Measurements from ENCODE around the gene LMNTD2. TPM values are rescaled to one million over a fixed set of nuclear protein-coding genes. Genes with fewer than 3 reads are reported as not detected.

Gene LMNTD2
- total and polyA plus RNA-seq, 4 donors = 1.4 to 1.9 (median 1.8) TPM

- ATAC-seq (ENCODE audit: low FRiP score) (no peak), DNase-seq (no peak)
- H3K4me1 ChIP-seq (ENCODE audit: control insufficient read depth in 1 of 2, insufficient read depth in 2 of 2, low read length in 2 of 2) = no peaks in the 10 kb centered on the region
- H3K4me3 ChIP-seq (ENCODE audit: low read length in 2 of 2) = no peak overlapping the region
- intact Hi-C loops (cut with DNase I) = loop anchor here in 1 of 2 donors (5.0 kb wide), 1 partner anchor 32 kb away; no protein-coding TSS in a partner anchor
- H3K9me3 ChIP-seq (ENCODE audit: control insufficient read depth, low read length) = no peaks in the 10 kb centered on the region
- H3K27ac ChIP-seq (ENCODE audit: low read depth in 1 of 2, low read length in 2 of 2) = no peak overlapping the region
- H3K36me3 ChIP-seq (ENCODE audit: control insufficient read depth in 1 of 2, insufficient read depth in 2 of 2, low read length in 1 of 2) = no peaks in the 10 kb centered on the region
- H3K27me3 ChIP-seq (ENCODE audit: control insufficient read depth in 1 of 2, insufficient read depth in 2 of 2, low read length in 1 of 2) = no peaks in the 10 kb centered on the region
- WGBS, 2 donors = 81 to 84% methylated on average over 20 of the region's 20 CpGs
Measured at GRCh38 chr11:579830-580601, 19.5 kb upstream of the LMNTD2 start.

DNA sequence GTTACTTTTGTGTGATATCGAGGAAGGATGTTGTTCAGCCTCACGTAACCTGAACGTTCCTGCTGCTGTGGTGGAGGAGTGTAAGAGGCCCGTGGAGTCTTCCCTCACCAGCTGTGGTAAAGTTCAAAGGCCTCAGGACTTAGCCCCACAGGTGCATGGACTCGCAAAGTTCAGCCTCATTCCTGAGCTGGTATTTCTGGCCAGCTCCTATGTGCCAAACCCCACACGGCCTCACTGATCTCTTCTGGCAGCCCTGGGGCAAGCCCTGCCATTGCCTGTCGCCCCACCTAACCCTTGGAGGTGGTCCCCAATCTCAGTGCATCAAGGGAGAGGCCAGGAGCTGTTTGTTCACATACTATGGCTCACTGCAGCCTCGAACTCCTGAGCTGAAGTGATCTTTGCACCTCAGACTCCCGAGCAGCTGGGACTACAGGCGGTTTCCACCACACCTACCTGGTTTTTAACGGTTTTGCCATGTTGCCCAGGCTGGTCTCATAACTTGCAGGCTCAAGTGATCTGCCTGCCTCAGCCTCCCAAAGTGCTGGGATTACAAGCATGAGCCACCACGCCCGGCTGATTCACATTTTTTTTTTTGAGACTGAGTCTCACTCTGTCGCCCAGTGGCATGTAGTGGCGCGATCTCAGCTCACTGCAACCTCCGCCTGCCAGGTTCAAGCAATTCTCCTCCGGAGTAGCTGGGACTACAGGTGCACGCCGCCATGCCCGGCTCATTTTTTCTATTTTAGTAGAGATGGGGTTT, 17.9 kb upstream of the LMNTD2 start:
- DNase-seq = no peak
- H3K9me3 ChIP-seq (ENCODE audit: control insufficient read depth, low read length) = no peaks in the 10 kb centered on the region
- H3K36me3 ChIP-seq (ENCODE audit: control insufficient read depth in 1 of 2, insufficient read depth in 2 of 2, low read length in 1 of 2) = no peaks in the 10 kb centered on the region
- no peaks in the 10 kb centered on the region for H3K27me3 ChIP-seq (ENCODE audit: control insufficient read depth in 1 of 2, insufficient read depth in 2 of 2, low read length in 1 of 2)
- ATAC-seq (ENCODE audit: low FRiP score) = no peak
- 76 to 83% methylated on average over 21 of the region's 21 CpGs for WGBS, 2 donors
- no peak overlapping the region for H3K4me3 ChIP-seq (ENCODE audit: low read length in 2 of 2)
- H3K4me1 ChIP-seq (ENCODE audit: control insufficient read depth in 1 of 2, insufficient read depth in 2 of 2, low read length in 2 of 2) = no peaks in the 10 kb centered on the region
- intact Hi-C loops (cut with DNase I) = loop anchor here in 1 of 2 donors (5.0 kb wide), 1 partner anchor 34 kb away; no protein-coding TSS in a partner anchor
- H3K27ac ChIP-seq (ENCODE audit: low read depth in 1 of 2, low read length in 2 of 2) = no peak overlapping the region

DNA sequence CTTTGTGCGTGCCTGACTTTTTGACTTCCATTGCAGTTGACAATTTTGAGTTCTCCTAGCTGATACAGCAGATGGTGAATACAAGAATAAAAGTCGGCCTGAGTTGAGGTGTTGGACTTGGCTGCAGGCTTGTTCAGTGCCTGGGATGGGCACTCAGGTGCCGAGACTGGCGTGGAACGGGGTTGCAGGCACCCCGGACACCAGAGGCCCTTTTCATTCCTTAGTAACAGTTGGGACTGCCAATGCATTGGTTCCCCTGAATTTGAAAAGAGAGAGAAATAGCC, 17.0 kb upstream of the LMNTD2 start:
- WGBS, 2 donors = 67 to 70% methylated on average over 6 of the region's 6 CpGs
- Histone ChIP-seq H3K27ac (ENCODE audit: low read depth in 1 of 2, low read length in 2 of 2) (no peak overlapping the region), H3K4me3 (ENCODE audit: low read length in 2 of 2) (peak overlapping the region in 1 of 2 donors; percentile 69), H3K9me3 (ENCODE audit: control insufficient read depth, low read length) (no peaks in the 10 kb centered on the region), H3K36me3 (ENCODE audit: control insufficient read depth in 1 of 2, insufficient read depth in 2 of 2, low read length in 1 of 2) (no peaks in the 10 kb centered on the region), H3K4me1 (ENCODE audit: control insufficient read depth in 1 of 2, insufficient read depth in 2 of 2, low read length in 2 of 2) (no peaks in the 10 kb centered on the region), H3K27me3 (ENCODE audit: control insufficient read depth in 1 of 2, insufficient read depth in 2 of 2, low read length in 1 of 2) (no peaks in the 10 kb centered on the region)
- intact Hi-C loops (cut with DNase I) = loop anchor here in 1 of 2 donors (5.0 kb wide), 1 partner anchor 35 kb away; no protein-coding TSS in a partner anchor
- ATAC-seq (ENCODE audit: low FRiP score) = no peak
- DNase-seq = no peak

DNA sequence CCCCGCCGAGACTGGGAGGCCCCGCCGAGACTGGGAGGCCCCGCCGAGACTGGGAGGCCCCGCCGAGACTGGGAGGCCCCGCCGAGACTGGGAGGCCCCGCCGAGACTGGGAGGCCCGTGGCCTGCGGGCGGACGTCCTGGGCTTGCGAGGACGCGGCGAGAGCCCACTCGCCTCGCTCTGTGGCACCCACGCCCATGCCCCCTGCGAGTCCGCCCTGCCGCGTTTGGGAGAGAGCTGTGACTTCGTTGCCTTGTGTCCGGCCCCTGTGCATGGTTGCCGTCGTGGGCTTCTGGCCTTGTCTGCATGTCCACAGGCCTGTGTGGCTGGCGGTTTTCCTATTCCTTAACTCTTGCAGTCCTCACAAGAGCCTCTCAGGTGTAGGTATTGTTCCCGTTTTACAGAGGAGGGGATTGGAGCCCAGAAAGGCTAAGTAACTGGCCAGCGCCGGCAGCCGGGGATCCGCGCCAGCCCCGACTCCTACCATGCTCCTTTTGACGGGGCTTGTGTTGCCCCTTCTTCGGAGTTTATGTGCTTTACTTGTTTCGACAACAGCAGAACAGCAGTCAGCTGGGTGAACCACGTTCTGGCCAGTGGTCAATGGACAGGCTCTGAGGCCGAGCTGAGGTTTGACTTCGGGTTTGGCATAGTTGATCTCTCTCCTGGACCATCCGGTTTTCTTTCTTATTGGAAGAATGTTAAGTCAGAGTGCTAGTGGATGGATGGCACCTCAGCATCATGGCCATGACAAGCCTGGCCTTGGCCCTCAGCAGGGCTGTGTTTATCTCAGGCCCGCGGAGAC, 16.5 kb upstream of the LMNTD2 start:
- H3K9me3 ChIP-seq (ENCODE audit: control insufficient read depth, low read length) = no peaks in the 10 kb centered on the region
- H3K27ac ChIP-seq (ENCODE audit: low read depth in 1 of 2, low read length in 2 of 2) = peak overlapping the region in 1 of 2 donors; percentile 49
- intact Hi-C loops (cut with DNase I) = loop anchor here in 1 of 2 donors (5.0 kb wide), 1 partner anchor 35 kb away; no protein-coding TSS in a partner anchor
- ATAC-seq (ENCODE audit: low FRiP score) (no peak), DNase-seq (no peak)
- H3K27me3 ChIP-seq (ENCODE audit: control insufficient read depth in 1 of 2, insufficient read depth in 2 of 2, low read length in 1 of 2) = no peaks in the 10 kb centered on the region
- no peaks in the 10 kb centered on the region for H3K36me3 ChIP-seq (ENCODE audit: control insufficient read depth in 1 of 2, insufficient read depth in 2 of 2, low read length in 1 of 2)
- no peaks in the 10 kb centered on the region for H3K4me1 ChIP-seq (ENCODE audit: control insufficient read depth in 1 of 2, insufficient read depth in 2 of 2, low read length in 2 of 2)
- 5% methylated on average over 40 to 46 of the region's 48 CpGs for WGBS, 2 donors
- H3K4me3 ChIP-seq (ENCODE audit: low read length in 2 of 2) = peak overlapping the region; percentile 67 to 69

DNA sequence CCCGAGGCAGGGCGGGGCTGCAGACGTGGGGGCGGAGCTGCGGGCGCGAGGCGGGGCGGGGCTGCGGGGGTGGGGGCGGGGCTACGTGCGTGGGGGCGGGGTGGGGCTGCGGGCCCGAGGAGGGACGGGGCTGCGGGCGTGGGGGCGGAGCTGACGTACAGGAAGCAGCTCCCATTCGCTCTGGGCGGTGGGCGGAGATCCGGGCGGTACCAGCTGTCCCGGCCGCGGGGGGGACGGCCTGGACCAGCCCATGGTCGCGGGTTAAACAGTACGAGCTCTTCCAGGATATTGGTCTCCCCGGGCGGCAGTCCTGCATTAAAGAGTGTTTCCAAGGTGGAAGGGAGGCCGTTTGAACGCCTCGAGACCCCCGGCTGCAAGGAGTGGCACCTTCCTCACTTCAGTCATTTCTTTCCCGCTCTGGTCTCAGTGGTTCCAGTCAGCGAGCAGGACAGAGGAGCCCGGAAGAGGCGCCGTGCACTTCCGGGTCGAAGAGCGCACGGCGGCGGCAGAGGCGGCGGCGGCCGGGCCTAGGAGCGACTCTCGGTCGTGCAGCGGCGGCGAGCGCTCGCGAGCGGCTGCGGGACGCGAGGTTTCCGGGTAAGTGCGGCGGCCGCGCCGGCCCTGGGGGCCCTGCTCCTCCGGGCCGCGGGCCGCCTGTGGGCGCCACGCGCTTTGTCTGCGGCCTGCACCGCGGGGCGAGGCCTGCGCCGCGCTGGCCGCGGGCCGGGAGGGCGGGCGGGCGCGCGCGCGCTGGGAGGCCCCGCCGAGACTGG, 15.6 kb upstream of the LMNTD2 start, which contains the start of gene PHRF1:
Gene PHRF1 (plus strand): TSS at position 475 of the 773 bp plus-strand sequence. CDS start 5,043 bp downstream, outside the sequence.
- intact Hi-C loops (cut with DNase I) = loop anchor here in 1 of 2 donors (5.0 kb wide), 1 partner anchor 36 kb away; no protein-coding TSS in a partner anchor
- DNase-seq (peak; percentile 97 to 98), ATAC-seq (ENCODE audit: low FRiP score) (peak; percentile 97)
- Histone ChIP-seq H3K36me3 (ENCODE audit: control insufficient read depth in 1 of 2, insufficient read depth in 2 of 2, low read length in 1 of 2) (no peaks in the 10 kb centered on the region), H3K4me1 (ENCODE audit: control insufficient read depth in 1 of 2, insufficient read depth in 2 of 2, low read length in 2 of 2) (no peaks in the 10 kb centered on the region), H3K27me3 (ENCODE audit: control insufficient read depth in 1 of 2, insufficient read depth in 2 of 2, low read length in 1 of 2) (no peaks in the 10 kb centered on the region), H3K4me3 (ENCODE audit: low read length in 2 of 2) (peak within 1 kb of the TSS; percentile 67 to 69), H3K9me3 (ENCODE audit: control insufficient read depth, low read length) (no peaks in the 10 kb centered on the region), H3K27ac (ENCODE audit: low read depth in 1 of 2, low read length in 2 of 2) (peak within 1 kb of the TSS in 1 of 2 donors; percentile 49)
- whole genome bisulfite sequencing, 2 donors = 0 to 1% methylated on average over 50 to 99 of the region's 99 CpGs

- intact Hi-C loops (cut with DNase I) = loop anchor here in 1 of 2 donors (5.0 kb wide), 1 partner anchor 37 kb away; no protein-coding TSS in a partner anchor
- DNase-seq (no peak), ATAC-seq (ENCODE audit: low FRiP score) (peak; percentile 36)
- no peaks in the 10 kb centered on the region for H3K27me3 ChIP-seq (ENCODE audit: control insufficient read depth in 1 of 2, insufficient read depth in 2 of 2, low read length in 1 of 2)
- peak overlapping the region; percentile 24 to 52 for H3K4me3 ChIP-seq (ENCODE audit: low read length in 2 of 2)
- H3K4me1 ChIP-seq (ENCODE audit: control insufficient read depth in 1 of 2, insufficient read depth in 2 of 2, low read length in 2 of 2) = no peaks in the 10 kb centered on the region
- WGBS, 2 donors = 0 to 1% methylated on average over 47 to 81 of the region's 81 CpGs
- H3K27ac ChIP-seq (ENCODE audit: low read depth in 1 of 2, low read length in 2 of 2) = no peak overlapping the region
- no peaks in the 10 kb centered on the region for H3K9me3 ChIP-seq (ENCODE audit: control insufficient read depth, low read length)
- no peaks in the 10 kb centered on the region for H3K36me3 ChIP-seq (ENCODE audit: control insufficient read depth in 1 of 2, insufficient read depth in 2 of 2, low read length in 1 of 2)
Measured at GRCh38 chr11:575313-575995, 14.9 kb upstream of the LMNTD2 start.

DNA sequence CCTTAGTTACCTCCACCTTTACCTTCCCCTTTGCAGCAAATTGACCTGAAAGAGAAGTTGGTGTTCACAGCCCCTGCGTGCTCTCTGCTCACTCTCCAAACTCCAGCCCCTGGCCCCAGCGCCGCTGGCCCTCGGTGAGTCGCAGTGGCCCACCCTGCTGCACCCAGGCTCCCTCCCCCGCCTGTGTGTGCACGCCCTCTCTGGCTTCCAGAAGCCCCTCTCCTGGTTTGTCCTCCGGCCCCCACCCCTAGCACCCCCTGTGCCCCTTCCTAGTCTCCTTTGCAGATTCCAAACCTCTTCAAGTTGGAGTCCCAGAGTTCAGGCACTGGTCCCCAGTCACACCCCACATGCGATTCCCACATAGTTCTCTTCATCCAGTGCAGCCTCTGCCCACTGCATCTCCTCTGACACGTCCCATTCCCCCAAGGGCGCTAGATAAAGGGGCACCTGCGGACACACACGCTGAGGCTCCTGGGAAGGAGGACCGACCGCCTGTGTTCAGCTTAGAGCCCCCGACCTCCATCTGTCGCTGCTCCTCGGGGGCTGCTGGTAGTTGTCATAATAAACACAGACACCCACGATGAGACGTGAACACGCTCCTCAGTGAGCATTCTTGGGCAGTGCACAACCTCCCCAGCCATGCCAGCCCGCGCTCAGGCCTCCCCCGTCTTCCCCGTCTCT, 14.2 kb upstream of the LMNTD2 start:
- Histone ChIP-seq H3K4me1 (ENCODE audit: control insufficient read depth in 1 of 2, insufficient read depth in 2 of 2, low read length in 2 of 2) (no peaks in the 10 kb centered on the region), H3K27ac (ENCODE audit: low read depth in 1 of 2, low read length in 2 of 2) (no peak overlapping the region), H3K9me3 (ENCODE audit: control insufficient read depth, low read length) (no peaks in the 10 kb centered on the region), H3K4me3 (ENCODE audit: low read length in 2 of 2) (no peak overlapping the region), H3K27me3 (ENCODE audit: control insufficient read depth in 1 of 2, insufficient read depth in 2 of 2, low read length in 1 of 2) (no peaks in the 10 kb centered on the region), H3K36me3 (ENCODE audit: control insufficient read depth in 1 of 2, insufficient read depth in 2 of 2, low read length in 1 of 2) (no peaks in the 10 kb centered on the region)
- no peak for ATAC-seq (ENCODE audit: low FRiP score)
- WGBS, 2 donors = 34 to 35% methylated on average over 25 of the region's 25 CpGs
- DNase-seq = no peak
- intact Hi-C loops (cut with DNase I) = loop anchor here in 1 of 2 donors (5.0 kb wide), 1 partner anchor 38 kb away; no protein-coding TSS in a partner anchor

All from aorta (tissue), 5 donors.